A673 (cell line): ENCODE measurements around the gene ADAT1. TPM values are rescaled to one million over a fixed set of nuclear protein-coding genes. Genes with fewer than 3 reads are reported as not detected.
A peak's percentile ranks its signal among the peaks of the same experiment; 100 is the strongest.

Experiments used
- BruUV-seq: library from RNA; stranded (reverse); fragments of 400-500 nt; replicated peaks from 2 replicates; lab custom pipeline; 2021; lab: Mats Ljungman, UMichigan
- CTCF ChIA-PET: fragments of 300-600 bp; sonication (Branson Sonifier 250); formaldehyde crosslinking; loops from one replicate; lab custom pipeline; 2022; ENCODE audit warnings: antibody characterized with exemption; lab: Charles Lee
- POLR2A ChIA-PET: fragments of 300-600 bp; sonication (Branson Sonifier 250); formaldehyde crosslinking; loops from one replicate; lab custom pipeline; 2022; ENCODE audit warnings: antibody characterized with exemption; ENCODE audit not compliant: low non-redundant PET; lab: Charles Lee
- DNase-seq: peaks from one replicate; pipeline ENCODE4 v3.0.0-alpha.2; 2015; ENCODE audit warnings: low spot score
- H3K27ac ChIP-seq: fragments of 200-600 bp; sonication (generic); 2 replicates; pipeline ENCODE4 v1.5.1; 2016; ENCODE audit warnings: mixed run types, low read depth, mild to moderate bottlenecking, mixed read lengths, antibody characterized with exemption, low read length; ENCODE audit not compliant: poor library complexity, severe bottlenecking
- H3K27me3 ChIP-seq: fragments of 200-600 bp; sonication (generic); replicated peaks from 2 replicates; pipeline ENCODE4 v1.6.1; 2017; ENCODE audit warnings: mixed run types, low read depth, mild to moderate bottlenecking, mixed read lengths, antibody characterized with exemption, low read length; ENCODE audit not compliant: insufficient read depth, poor library complexity
- H3K36me3 ChIP-seq: fragments of 200-600 bp; sonication (generic); 2 replicates; pipeline ENCODE4 v1.6.1; 2016; ENCODE audit warnings: mixed run types, mild to moderate bottlenecking, mixed read lengths, antibody characterized with exemption, low read length; ENCODE audit not compliant: insufficient read depth, poor library complexity, severe bottlenecking
- H3K4me1 ChIP-seq: fragments of 200-600 bp; sonication (generic); 2 replicates; pipeline ENCODE4 v1.6.1; 2017; ENCODE audit warnings: mixed run types, mild to moderate bottlenecking, mixed read lengths, antibody characterized with exemption, low read length; ENCODE audit not compliant: insufficient read depth, poor library complexity, severe bottlenecking
- H3K4me3 ChIP-seq: fragments of 200-600 bp; sonication (generic); 2 replicates; pipeline ENCODE4 v1.5.1; 2016; ENCODE audit warnings: low read depth, mixed run types, mild to moderate bottlenecking, mixed read lengths, low read length; ENCODE audit not compliant: poor library complexity, severe bottlenecking
- H3K9me3 ChIP-seq: fragments of 200-600 bp; sonication (generic); 2 replicates; pipeline ENCODE4 v1.6.1; 2016; ENCODE audit warnings: mixed run types, low read depth, mild to moderate bottlenecking, mixed read lengths, antibody characterized with exemption, low read length; ENCODE audit not compliant: poor library complexity, severe bottlenecking
- CTCF ChIP-seq: fragments of 300-800, 200-600 bp; sonication (generic); conservative IDR thresholded peaks from 2 replicates; pipeline ENCODE4 v1.5.1; 2017; ENCODE audit warnings: low read depth, mild to moderate bottlenecking, antibody characterized with exemption, low read length, moderate library complexity, mixed read lengths
- EZH2 ChIP-seq: fragments of 200-600 bp; sonication (generic); IDR thresholded peaks from 2 replicates; pipeline ENCODE4 v1.6.1; 2017; ENCODE audit warnings: borderline replicate concordance, low read depth, mild to moderate bottlenecking, mixed read lengths, antibody characterized with exemption, low read length; ENCODE audit not compliant: poor library complexity, severe bottlenecking
- intact Hi-C: fragments of 100-400 bp; cut with micrococcal nuclease; formaldehyde crosslinking; loops from one replicate; pipeline ENCODE4 v1.10.0; 2022; ENCODE audit not compliant: unreplicated experiment
- total RNA-seq: library from RNA; stranded (reverse); gene quantifications from 2 replicates; pipeline ENCODE4 v1.2.3, GENCODE V29; 2021

Gene ADAT1
- total RNA-seq, 1 experiment from 2014 or later = 79.7 TPM

- no peaks in the 10 kb centered on the region for H3K4me1 ChIP-seq
- intact Hi-C loops = no loop called here
- H3K36me3 ChIP-seq = peaks cover 52% of the 10 kb centered on the region
- no peak for TF ChIP-seq EZH2
- no peak for TF ChIP-seq CTCF
- no peak for DNase-seq
- H3K4me3 ChIP-seq = no peak overlapping the region
- ChIA-PET CTCF (no interaction called here), POLR2A (no interaction called here)
- no peaks in the 10 kb centered on the region for H3K27me3 ChIP-seq
- H3K9me3 ChIP-seq = no peaks in the 10 kb centered on the region
- no peak overlapping the region for H3K27ac ChIP-seq
- no TSS peak for BruUV-seq
Measured at GRCh38 chr16:75603241-75603640, 19.8 kb downstream of the ADAT1 start.

- no peak for DNase-seq
- no peak overlapping the region for H3K27ac ChIP-seq
- peaks cover 10% of the 10 kb centered on the region for H3K4me1 ChIP-seq
- peaks cover 47% of the 10 kb centered on the region for H3K36me3 ChIP-seq
- BruUV-seq = no TSS peak
- intact Hi-C loops = no loop called here
- ChIA-PET CTCF (no interaction called here), POLR2A (no interaction called here)
- no peak for TF ChIP-seq CTCF
- no peak for TF ChIP-seq EZH2
- no peaks in the 10 kb centered on the region for H3K9me3 ChIP-seq
- no peaks in the 10 kb centered on the region for H3K27me3 ChIP-seq
- H3K4me3 ChIP-seq = no peak overlapping the region
Measured at GRCh38 chr16:75599452-75600277, 23.4 kb downstream of the ADAT1 start.

DNA sequence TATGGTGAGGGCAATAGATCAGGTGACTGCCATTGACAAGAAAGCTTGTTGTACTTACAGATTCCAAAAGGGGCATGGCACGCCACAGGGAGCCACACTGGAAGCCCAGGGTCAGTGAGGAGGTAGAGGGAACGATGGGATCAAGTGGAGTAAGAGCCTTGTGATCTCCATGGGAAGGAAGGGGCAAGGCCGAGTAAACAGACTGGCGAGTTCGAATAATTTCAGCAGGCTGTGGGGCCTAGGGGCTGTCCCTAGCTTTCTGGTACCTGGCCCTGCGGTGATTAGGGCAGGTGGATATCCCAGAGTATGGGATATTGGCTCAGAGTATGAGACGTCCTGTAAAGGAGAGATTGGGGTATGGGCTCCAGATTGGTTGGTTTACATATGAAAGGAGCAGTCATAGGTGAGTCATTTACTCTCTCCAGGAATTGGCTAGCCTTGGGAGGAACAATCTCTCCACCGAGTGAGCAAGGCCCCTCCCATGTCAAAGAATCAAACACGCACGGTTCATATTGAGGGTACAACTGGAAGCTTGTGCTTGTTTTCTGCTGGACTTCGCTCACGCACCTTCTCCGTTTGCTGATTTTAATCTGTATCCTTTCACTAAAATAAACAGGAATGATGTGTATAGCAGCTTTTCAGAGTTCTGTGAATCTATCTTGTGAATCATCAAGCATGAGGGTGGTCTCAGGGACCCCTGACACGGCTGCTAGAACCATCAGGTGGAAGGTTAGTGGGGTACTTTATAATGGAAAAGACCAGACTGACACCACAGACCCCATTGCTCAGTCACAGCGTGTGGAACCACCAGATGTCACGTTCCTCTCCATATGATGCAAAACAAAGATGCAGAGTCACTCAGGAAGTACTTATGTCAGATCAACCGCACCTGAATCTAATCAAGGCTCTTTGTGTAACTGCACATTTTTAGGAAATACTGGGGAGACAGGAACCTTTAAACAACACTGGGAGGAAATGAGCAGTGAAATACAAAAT is 29.0 kb downstream of the ADAT1 start:
- intact Hi-C loops = no loop called here
- Histone ChIP-seq H3K36me3 (peaks cover 9% of the 10 kb centered on the region), H3K27me3 (no peaks in the 10 kb centered on the region), H3K4me1 (peaks cover 30% of the 10 kb centered on the region), H3K27ac (peak overlapping the region; percentile 78), H3K9me3 (no peaks in the 10 kb centered on the region), H3K4me3 (no peak overlapping the region)
- ChIA-PET CTCF (no interaction called here), POLR2A (interaction anchor here (0.6 kb wide), 1 partner anchor 12 kb away, joined by 3 read pairs; no protein-coding TSS in a partner anchor)
- TF ChIP-seq CTCF (no peak), EZH2 (no peak)
- BruUV-seq = no TSS peak
- peak; percentile 79 for DNase-seq
